GF-D8 (cell line): ENCODE measurements around the gene TRIM2.
"Not testable (repeated sequence)": the region's sequence is repeated elsewhere in the genome, so short reads cannot be mapped to it uniquely, and the experiment has no call there.

ENCODE experiments used
- DNase-seq: peaks from one replicate; lab custom pipeline; 2025; lab: John Stamatoyannopoulos, UW

The TRIM2 gene

GRCh38 chr4:153189016-153189801, 15.0 kb upstream of the TRIM2 start:
- no peak for DNase-seq

- DNase-seq, result no peak
Measured at GRCh38 chr4:153191795-153192363, 12.4 kb upstream of the TRIM2 start.

GRCh38 chr4:153197301-153197700, 6.9 kb upstream of the TRIM2 start:
- DNase-seq, result no peak

GRCh38 chr4:153198719-153199118, 5.5 kb upstream of the TRIM2 start:
- no peak for DNase-seq

- not testable (repeated sequence) for DNase-seq
Measured at GRCh38 chr4:153203746-153204145, 497 bp upstream of the TRIM2 start.

GRCh38 chr4:153204728-153205648, 745 bp downstream of the TRIM2 start:
- no peak for DNase-seq

- no peak for DNase-seq
Measured at GRCh38 chr4:153205757-153206156, 1.5 kb downstream of the TRIM2 start.

GRCh38 chr4:153206534-153206933, 2.3 kb downstream of the TRIM2 start:
- no peak for DNase-seq

GRCh38 chr4:153207027-153207426, 2.8 kb downstream of the TRIM2 start:
- no peak for DNase-seq

- DNase-seq, result no peak
Measured at GRCh38 chr4:153207567-153207966, 3.3 kb downstream of the TRIM2 start.

GRCh38 chr4:153209410-153209809, 5.2 kb downstream of the TRIM2 start:
- no peak for DNase-seq

- DNase-seq, result no peak
Measured at GRCh38 chr4:153210727-153211126, 6.5 kb downstream of the TRIM2 start.

GRCh38 chr4:153211986-153212728, 7.9 kb downstream of the TRIM2 start:
- no peak for DNase-seq

- no peak for DNase-seq
Measured at GRCh38 chr4:153212736-153213135, 8.5 kb downstream of the TRIM2 start.

- no peak for DNase-seq
Measured at GRCh38 chr4:153215921-153216320, 11.7 kb downstream of the TRIM2 start.

- DNase-seq, result no peak
Measured at GRCh38 chr4:153216546-153216945, 12.3 kb downstream of the TRIM2 start.

GRCh38 chr4:153217440-153217839, 13.2 kb downstream of the TRIM2 start:
- DNase-seq, result no peak

GRCh38 chr4:153218961-153219360, 14.7 kb downstream of the TRIM2 start:
- DNase-seq, result no peak

- no peak for DNase-seq
Measured at GRCh38 chr4:153220682-153221395, 16.6 kb downstream of the TRIM2 start.

- no peak for DNase-seq
Measured at GRCh38 chr4:153221783-153222706, 17.8 kb downstream of the TRIM2 start.
